ENCODE results near the gene BMP2.

- TF ChIP-seq, protein P1, sequence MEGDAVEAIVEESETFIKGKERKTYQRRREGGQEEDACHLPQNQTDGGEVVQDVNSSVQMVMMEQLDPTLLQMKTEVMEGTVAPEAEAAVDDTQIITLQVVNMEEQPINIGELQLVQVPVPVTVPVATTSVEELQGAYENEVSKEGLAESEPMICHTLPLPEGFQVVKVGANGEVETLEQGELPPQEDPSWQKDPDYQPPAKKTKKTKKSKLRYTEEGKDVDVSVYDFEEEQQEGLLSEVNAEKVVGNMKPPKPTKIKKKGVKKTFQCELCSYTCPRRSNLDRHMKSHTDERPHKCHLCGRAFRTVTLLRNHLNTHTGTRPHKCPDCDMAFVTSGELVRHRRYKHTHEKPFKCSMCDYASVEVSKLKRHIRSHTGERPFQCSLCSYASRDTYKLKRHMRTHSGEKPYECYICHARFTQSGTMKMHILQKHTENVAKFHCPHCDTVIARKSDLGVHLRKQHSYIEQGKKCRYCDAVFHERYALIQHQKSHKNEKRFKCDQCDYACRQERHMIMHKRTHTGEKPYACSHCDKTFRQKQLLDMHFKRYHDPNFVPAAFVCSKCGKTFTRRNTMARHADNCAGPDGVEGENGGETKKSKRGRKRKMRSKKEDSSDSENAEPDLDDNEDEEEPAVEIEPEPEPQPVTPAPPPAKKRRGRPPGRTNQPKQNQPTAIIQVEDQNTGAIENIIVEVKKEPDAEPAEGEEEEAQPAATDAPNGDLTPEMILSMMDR (conservative IDR thresholded peaks at IDR 0.05; ENCODE audit: low read depth in 2 of 2) = no peak
- TF ChIP-seq POLR2AphosphoS5 (IDR thresholded peaks at IDR 0.05; ENCODE audit: low read depth) (no peak), CREB1 (CRISPR knock-in tag; IDR thresholded peaks at IDR 0.05; ENCODE audit: low read depth) (no peak), EZH2phosphoT487 (IDR thresholded peaks at IDR 0.05; ENCODE audit: unreplicated experiment) (no peak), EZH2 (IDR thresholded peaks at IDR 0.05; ENCODE audit: low read depth, unreplicated experiment) (no peak), JUNB (IDR thresholded peaks at IDR 0.05; ENCODE audit: unreplicated experiment) (no peak), STAT1 (IDR thresholded peaks at IDR 0.05; ENCODE audit: unreplicated experiment) (no peak), NANOG (IDR thresholded peaks at IDR 0.05; ENCODE audit: borderline replicate concordance) (no peak), ZNF331 (CRISPR knock-in tag; IDR thresholded peaks at IDR 0.05; ENCODE audit: low read depth) (no peak)
- TF ChIP-seq, protein P2, sequence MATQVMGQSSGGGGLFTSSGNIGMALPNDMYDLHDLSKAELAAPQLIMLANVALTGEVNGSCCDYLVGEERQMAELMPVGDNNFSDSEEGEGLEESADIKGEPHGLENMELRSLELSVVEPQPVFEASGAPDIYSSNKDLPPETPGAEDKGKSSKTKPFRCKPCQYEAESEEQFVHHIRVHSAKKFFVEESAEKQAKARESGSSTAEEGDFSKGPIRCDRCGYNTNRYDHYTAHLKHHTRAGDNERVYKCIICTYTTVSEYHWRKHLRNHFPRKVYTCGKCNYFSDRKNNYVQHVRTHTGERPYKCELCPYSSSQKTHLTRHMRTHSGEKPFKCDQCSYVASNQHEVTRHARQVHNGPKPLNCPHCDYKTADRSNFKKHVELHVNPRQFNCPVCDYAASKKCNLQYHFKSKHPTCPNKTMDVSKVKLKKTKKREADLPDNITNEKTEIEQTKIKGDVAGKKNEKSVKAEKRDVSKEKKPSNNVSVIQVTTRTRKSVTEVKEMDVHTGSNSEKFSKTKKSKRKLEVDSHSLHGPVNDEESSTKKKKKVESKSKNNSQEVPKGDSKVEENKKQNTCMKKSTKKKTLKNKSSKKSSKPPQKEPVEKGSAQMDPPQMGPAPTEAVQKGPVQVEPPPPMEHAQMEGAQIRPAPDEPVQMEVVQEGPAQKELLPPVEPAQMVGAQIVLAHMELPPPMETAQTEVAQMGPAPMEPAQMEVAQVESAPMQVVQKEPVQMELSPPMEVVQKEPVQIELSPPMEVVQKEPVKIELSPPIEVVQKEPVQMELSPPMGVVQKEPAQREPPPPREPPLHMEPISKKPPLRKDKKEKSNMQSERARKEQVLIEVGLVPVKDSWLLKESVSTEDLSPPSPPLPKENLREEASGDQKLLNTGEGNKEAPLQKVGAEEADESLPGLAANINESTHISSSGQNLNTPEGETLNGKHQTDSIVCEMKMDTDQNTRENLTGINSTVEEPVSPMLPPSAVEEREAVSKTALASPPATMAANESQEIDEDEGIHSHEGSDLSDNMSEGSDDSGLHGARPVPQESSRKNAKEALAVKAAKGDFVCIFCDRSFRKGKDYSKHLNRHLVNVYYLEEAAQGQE (IDR thresholded peaks at IDR 0.05; ENCODE audit: unreplicated experiment) = no peak
- TF ChIP-seq, protein P3, sequence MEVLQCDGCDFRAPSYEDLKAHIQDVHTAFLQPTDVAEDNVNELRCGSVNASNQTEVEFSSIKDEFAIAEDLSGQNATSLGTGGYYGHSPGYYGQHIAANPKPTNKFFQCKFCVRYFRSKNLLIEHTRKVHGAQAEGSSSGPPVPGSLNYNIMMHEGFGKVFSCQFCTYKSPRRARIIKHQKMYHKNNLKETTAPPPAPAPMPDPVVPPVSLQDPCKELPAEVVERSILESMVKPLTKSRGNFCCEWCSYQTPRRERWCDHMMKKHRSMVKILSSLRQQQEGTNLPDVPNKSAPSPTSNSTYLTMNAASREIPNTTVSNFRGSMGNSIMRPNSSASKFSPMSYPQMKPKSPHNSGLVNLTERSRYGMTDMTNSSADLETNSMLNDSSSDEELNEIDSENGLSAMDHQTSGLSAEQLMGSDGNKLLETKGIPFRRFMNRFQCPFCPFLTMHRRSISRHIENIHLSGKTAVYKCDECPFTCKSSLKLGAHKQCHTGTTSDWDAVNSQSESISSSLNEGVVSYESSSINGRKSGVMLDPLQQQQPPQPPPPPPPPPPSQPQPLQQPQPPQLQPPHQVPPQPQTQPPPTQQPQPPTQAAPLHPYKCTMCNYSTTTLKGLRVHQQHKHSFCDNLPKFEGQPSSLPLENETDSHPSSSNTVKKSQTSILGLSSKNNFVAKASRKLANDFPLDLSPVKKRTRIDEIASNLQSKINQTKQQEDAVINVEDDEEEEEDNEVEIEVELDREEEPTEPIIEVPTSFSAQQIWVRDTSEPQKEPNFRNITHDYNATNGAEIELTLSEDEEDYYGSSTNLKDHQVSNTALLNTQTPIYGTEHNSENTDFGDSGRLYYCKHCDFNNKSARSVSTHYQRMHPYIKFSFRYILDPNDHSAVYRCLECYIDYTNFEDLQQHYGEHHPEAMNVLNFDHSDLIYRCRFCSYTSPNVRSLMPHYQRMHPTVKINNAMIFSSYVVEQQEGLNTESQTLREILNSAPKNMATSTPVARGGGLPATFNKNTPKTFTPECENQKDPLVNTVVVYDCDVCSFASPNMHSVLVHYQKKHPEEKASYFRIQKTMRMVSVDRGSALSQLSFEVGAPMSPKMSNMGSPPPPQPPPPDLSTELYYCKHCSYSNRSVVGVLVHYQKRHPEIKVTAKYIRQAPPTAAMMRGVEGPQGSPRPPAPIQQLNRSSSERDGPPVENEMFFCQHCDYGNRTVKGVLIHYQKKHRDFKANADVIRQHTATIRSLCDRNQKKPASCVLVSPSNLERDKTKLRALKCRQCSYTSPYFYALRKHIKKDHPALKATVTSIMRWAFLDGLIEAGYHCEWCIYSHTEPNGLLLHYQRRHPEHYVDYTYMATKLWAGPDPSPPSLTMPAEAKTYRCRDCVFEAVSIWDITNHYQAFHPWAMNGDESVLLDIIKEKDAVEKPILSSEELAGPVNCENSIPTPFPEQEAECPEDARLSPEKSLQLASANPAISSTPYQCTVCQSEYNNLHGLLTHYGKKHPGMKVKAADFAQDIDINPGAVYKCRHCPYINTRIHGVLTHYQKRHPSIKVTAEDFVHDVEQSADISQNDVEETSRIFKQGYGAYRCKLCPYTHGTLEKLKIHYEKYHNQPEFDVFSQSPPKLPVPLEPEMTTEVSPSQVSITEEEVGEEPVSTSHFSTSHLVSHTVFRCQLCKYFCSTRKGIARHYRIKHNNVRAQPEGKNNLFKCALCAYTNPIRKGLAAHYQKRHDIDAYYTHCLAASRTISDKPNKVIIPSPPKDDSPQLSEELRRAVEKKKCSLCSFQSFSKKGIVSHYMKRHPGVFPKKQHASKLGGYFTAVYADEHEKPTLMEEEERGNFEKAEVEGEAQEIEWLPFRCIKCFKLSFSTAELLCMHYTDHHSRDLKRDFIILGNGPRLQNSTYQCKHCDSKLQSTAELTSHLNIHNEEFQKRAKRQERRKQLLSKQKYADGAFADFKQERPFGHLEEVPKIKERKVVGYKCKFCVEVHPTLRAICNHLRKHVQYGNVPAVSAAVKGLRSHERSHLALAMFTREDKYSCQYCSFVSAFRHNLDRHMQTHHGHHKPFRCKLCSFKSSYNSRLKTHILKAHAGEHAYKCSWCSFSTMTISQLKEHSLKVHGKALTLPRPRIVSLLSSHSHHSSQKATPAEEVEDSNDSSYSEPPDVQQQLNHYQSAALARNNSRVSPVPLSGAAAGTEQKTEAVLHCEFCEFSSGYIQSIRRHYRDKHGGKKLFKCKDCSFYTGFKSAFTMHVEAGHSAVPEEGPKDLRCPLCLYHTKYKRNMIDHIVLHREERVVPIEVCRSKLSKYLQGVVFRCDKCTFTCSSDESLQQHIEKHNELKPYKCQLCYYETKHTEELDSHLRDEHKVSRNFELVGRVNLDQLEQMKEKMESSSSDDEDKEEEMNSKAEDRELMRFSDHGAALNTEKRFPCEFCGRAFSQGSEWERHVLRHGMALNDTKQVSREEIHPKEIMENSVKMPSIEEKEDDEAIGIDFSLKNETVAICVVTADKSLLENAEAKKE (CRISPR knock-in tag; IDR thresholded peaks at IDR 0.05) = no peak
Observed at GRCh38 chr20:6744180-6744579, 23.3 kb upstream of the BMP2 start.
